ENCODE measurements around the gene KRT33A. TPM values are rescaled to one million over a fixed set of nuclear protein-coding genes. Genes with fewer than 3 reads are reported as not detected.

KRT33A gene
- total and polyA plus RNA-seq, 4 donors: not detected

DNA sequence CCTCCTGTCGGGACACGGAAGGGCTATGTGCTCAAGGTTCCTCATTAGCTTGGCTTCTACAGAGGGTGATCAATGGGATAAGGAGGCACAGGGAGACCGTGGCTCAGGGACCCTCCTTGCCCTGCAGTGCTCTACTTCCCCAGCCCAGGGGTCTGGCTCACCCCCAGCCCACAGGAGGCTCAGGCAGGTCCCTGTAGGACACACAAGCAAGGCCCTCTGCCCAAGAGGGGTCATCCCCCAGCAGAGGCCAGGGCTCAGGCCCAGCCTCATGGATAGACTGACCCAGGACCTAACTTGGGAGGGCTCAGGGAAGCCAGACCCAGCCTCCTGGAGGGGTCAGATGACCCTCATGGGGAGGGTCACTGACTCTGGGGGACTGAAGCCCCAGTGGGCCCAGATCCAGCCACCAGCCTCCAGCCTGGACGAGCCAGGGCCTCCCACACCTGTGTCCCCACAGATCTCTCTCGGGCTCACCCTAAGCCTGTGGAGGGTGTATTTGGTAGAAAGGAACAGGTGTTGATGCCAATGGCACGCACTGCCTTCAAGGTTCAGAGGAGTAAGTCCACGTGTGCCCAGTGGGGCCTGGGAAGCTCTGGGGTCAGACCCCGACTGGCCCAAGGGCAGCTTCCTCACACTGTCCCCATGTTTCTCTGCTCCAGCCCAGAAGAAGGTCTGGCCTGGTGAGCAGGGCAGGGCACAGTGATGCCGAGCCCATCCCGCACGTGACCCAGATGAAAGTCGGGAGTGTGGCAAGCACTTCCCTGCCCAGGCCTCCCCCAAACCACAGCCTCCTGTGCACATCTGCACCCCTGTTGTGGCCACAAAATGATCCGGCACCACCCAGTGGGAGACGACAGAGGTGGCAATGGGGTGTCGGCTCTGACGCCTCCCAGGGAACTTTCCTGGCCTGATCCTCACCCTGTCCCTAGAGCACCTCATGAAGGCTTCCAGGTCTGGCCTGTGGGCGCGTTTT is 24.2 kb downstream of the KRT33A start:
- DNase-seq (no peak), ATAC-seq (ENCODE audit: insufficient read depth, low FRiP score) (no peak)
- peaks cover 0 to 15% (median 0%) of the 10 kb centered on the region in 5 donors for H3K4me1 ChIP-seq (ENCODE audit: control insufficient read depth in 5 of 5, insufficient read depth in 5 of 5, low read length in 5 of 5)
- H3K36me3 ChIP-seq (ENCODE audit: control insufficient read depth in 4 of 4, insufficient read depth in 4 of 4, low read length in 4 of 4): no peaks in the 10 kb centered on the region
- no peak overlapping the region for H3K4me3 ChIP-seq
- WGBS, 2 donors: 64 to 80% methylated on average over 18 of the region's 18 CpGs
- no peak overlapping the region for H3K27ac ChIP-seq (ENCODE audit: low read depth in 1 of 2, low read length in 1 of 2)
- no peaks in the 10 kb centered on the region for H3K27me3 ChIP-seq (ENCODE audit: control insufficient read depth in 3 of 3, insufficient read depth in 3 of 3, low read length in 2 of 3)
- no peak for TF ChIP-seq CTCF (IDR thresholded peaks at IDR 0.05; ENCODE audit: control extremely low read depth, extremely low read depth)
- H3K9me3 ChIP-seq (ENCODE audit: control insufficient read depth in 4 of 4, insufficient read depth in 3 of 4, low read length in 3 of 4): no peaks in the 10 kb centered on the region
- H3K9ac ChIP-seq (ENCODE audit: insufficient read depth in 1 of 2, low read length in 2 of 2): no peak overlapping the region

GRCh38 chr17:41325611-41326010 is 25.0 kb downstream of the KRT33A start:
- 87 to 91% methylated on average over 6 of the region's 6 CpGs for WGBS, 2 donors
- ATAC-seq (ENCODE audit: insufficient read depth, low FRiP score): no peak
- DNase-seq: no peak
- no peak overlapping the region for H3K4me3 ChIP-seq
- H3K9me3 ChIP-seq (ENCODE audit: control insufficient read depth in 4 of 4, insufficient read depth in 3 of 4, low read length in 3 of 4): peaks cover 0 to 2% (median 0%) of the 10 kb centered on the region in 4 donors
- no peak overlapping the region for H3K27ac ChIP-seq (ENCODE audit: low read depth in 1 of 2, low read length in 1 of 2)
- H3K36me3 ChIP-seq (ENCODE audit: control insufficient read depth in 4 of 4, insufficient read depth in 4 of 4, low read length in 4 of 4): no peaks in the 10 kb centered on the region
- no peak for TF ChIP-seq CTCF (IDR thresholded peaks at IDR 0.05; ENCODE audit: control extremely low read depth, extremely low read depth)
- H3K4me1 ChIP-seq (ENCODE audit: control insufficient read depth in 5 of 5, insufficient read depth in 5 of 5, low read length in 5 of 5): peaks cover 0 to 15% (median 0%) of the 10 kb centered on the region in 5 donors
- no peak overlapping the region for H3K9ac ChIP-seq (ENCODE audit: insufficient read depth in 1 of 2, low read length in 2 of 2)
- no peaks in the 10 kb centered on the region for H3K27me3 ChIP-seq (ENCODE audit: control insufficient read depth in 3 of 3, insufficient read depth in 3 of 3, low read length in 2 of 3)

- ATAC-seq (ENCODE audit: insufficient read depth, low FRiP score) (no peak), DNase-seq (no peak)
- no peak overlapping the region for H3K9ac ChIP-seq (ENCODE audit: insufficient read depth in 1 of 2, low read length in 2 of 2)
- H3K27ac ChIP-seq (ENCODE audit: low read depth in 1 of 2, low read length in 1 of 2): no peak overlapping the region
- no peaks in the 10 kb centered on the region for H3K27me3 ChIP-seq (ENCODE audit: control insufficient read depth in 3 of 3, insufficient read depth in 3 of 3, low read length in 2 of 3)
- peaks cover 0 to 4% (median 0%) of the 10 kb centered on the region in 4 donors for H3K9me3 ChIP-seq (ENCODE audit: control insufficient read depth in 4 of 4, insufficient read depth in 3 of 4, low read length in 3 of 4)
- H3K4me3 ChIP-seq: no peak overlapping the region
- no peak for TF ChIP-seq CTCF (IDR thresholded peaks at IDR 0.05; ENCODE audit: control extremely low read depth, extremely low read depth)
- H3K4me1 ChIP-seq (ENCODE audit: control insufficient read depth in 5 of 5, insufficient read depth in 5 of 5, low read length in 5 of 5): peaks cover 0 to 15% (median 0%) of the 10 kb centered on the region in 5 donors
- 83 to 92% methylated on average over 10 of the region's 10 CpGs for WGBS, 2 donors
- H3K36me3 ChIP-seq (ENCODE audit: control insufficient read depth in 4 of 4, insufficient read depth in 4 of 4, low read length in 4 of 4): no peaks in the 10 kb centered on the region
These were observed 25.5 kb downstream of the KRT33A start for GRCh38 chr17:41325126-41325525.
